Dermis microvascular lymphatic vessel endothelial cell (primary cell): ENCODE data around the gene CLK1. TPM values are rescaled to one million over a fixed set of nuclear protein-coding genes. Genes with fewer than 3 reads are reported as not detected.
"Not testable (repeated sequence)": the region's sequence is repeated elsewhere in the genome, so short reads cannot be mapped to it uniquely, and the experiment has no call there.

ENCODE experiments used
- DNase-seq, 2 donors: peaks; one replicate each; pipeline versions ENCODE4 v3.0.0 to v3.0.0-alpha.2; 2010; ENCODE audit warnings: low read depth in 2 of 2
- total RNA-seq: library from RNA; depleted of rRNA; stranded (reverse); fragments of >200 nt; gene quantifications from 2 replicates; pipeline ENCODE4 v1.2.1, GENCODE V29; 2014

CLK1 gene
- total RNA-seq, result 53.3 and 73.3 TPM in 2 replicates

DNA sequence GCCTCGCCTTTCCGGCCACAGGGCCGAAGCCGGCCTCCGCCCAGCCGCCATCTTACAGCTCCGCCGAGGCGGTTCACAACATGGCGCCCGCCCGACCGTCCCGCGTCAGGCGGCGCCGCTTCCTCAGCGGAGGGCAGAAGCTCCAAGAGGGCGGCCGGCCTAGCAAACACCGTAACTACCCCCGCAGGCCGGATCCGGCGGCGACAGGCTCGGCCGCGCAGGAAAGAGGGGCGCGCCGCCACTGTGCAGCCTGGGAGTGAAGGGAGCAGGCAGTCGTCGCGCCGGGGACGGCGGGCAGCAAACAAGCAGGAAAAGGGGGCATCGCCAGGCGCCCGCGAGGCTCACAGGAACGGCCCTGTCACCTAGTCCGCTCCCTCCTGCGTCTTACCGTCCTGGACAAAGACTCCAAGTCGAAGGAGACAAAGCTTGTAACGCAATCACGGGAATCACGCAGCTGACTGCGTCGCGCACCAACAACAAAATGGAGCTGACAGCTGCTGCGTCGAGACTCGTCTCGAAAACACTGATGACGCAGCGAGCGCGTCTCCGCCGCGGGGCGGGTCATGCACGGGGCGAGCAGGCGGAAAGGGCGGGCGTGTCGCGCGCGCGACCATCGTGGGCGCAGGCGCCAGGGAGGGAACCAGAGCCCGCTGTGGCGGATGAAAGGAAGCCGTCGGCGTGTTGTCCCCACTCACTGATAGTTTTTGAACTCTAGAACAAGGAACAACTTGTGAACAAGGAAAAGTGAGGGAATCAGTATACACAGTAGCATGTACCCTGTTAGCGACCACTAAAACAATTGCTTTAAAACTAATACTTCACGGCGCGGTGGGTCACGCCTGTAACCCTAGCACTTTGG is at the start of gene CLK1:
CLK1 (minus strand) TSS at position 483 of the 859 bp plus-strand sequence. CDS start 2,796 bp downstream, outside the sequence.
- DNase-seq, result peak; percentile 90 to 94

- DNase-seq, result peak; percentile 49 to 64
These were observed 49.2 kb upstream of the CLK1 start for GRCh38 chr2:200913654-200914053.

- no peak for DNase-seq
These were observed 45.5 kb upstream of the CLK1 start for GRCh38 chr2:200909958-200910357.

DNA sequence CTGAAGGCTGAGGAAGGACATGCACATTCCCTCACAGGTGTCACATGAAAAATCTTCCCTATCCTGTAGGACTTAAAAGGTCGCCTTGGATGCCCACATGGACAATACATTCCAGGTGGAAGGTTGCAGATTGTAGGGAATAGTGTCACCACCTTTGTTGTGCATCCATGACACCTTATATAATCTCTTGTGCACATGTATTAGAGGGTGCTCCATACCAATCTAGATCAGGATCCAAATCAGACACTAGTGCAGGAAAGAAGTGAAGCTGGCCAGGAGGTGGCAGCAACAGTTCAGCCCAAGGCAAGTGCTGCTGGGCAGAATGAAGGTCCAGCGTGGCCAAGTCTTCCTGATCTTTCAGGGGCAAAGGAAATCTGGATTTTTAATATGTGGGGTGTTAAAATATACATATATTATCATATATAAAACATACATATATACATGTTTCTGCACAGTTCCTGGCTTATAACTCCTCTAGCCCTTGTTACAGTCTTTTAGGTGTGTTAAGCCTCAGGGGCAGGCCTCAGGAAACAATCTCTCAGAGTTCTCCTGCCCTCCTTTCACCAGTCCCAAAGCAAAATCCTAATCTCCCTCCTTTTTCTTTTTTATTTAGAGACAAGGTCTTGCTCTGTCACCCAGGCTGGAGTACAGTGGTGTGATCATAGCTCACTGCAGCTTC is 41.3 kb upstream of the CLK1 start:
- DNase-seq, result peak; percentile 65 to 78

DNA sequence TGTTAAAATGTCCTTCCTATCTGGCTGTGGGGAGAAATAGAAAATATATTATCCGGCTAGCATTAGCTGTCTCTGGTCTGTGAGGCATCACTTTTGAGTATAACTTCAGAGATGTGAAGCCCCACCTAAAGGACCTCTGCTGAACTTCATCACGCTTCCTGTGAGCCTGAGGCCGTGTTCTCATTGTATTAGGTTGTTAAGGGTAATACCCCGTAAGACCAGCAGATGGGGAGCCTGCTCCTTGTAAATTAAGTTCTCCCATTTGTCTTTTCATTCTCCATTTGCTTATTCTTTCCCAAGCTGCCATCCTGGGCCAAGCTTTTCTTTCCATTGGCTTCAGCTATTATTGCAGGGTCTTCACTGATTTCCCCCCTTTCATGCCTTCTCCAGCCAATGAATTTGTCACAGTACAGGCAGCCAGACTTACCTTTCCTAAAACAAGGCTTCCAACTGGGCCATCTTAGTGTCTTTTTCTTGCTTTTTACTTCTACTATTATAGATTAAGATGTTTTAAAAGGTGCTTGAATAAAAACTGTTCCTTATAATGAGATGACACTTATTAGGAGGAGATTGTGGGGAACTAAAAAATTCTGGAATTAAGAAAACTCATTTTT is 37.1 kb upstream of the CLK1 start:
- peak; percentile 82 to 91 for DNase-seq

GRCh38 chr2:200899482-200899881 is 35.0 kb upstream of the CLK1 start:
- DNase-seq, result no peak

DNA sequence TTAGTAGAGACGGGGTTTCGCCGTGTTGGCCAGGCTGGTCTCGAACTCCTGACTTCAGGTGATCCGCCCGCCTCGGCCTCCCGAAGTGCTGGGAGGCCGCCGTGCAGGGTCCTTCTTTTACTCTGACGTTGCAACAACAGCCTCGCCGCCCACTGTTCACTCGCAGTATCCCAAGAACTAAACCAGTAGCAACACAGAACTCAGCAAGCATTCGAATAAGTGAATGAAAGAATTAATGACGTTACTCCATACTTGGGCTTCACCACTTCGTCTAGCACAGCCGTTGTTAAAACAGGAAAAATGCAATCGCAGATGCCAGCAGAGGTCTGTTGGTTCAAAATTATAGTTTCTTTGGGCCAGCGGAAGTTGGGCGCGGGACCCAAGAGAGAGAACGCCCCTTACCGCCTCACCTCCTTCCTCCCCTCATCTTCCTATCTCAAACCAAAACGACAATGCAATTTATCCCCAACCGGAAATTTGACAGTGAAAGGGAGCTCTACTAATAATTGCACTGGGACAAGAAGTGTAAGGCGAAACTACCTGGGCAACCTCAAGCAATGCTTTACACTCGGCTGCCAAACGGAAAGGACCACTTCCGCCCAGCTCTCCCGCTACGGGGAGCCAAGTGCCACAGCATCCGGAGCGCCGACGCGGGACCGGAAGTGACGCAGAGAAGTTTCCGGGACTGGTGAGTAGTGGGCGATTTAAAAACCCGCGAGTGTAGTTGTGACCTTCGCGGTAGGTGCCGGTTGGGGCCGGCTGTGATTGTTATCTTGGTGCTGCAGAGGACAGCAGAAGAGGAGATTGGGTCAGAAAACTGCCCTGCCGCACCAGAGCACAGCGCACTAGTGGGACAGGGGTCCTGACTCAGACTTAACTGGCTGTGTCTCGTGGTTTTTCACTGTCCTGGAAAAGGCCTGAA is 24.5 kb upstream of the CLK1 start, which contains the start of the genes NIF3L1 and PPIL3:
NIF3L1 (plus strand) TSS at position 668 of the 922 bp plus-strand sequence. CDS start 2,573 bp downstream, outside the sequence.
PPIL3 (minus strand) TSS at position 374 of the 922 bp plus-strand sequence. CDS start 1,462 bp downstream, outside the sequence.
- DNase-seq, result peak; percentile 96 to 97

GRCh38 chr2:200881715-200882249 is 17.3 kb upstream of the CLK1 start:
- not testable (repeated sequence) for DNase-seq

DNA sequence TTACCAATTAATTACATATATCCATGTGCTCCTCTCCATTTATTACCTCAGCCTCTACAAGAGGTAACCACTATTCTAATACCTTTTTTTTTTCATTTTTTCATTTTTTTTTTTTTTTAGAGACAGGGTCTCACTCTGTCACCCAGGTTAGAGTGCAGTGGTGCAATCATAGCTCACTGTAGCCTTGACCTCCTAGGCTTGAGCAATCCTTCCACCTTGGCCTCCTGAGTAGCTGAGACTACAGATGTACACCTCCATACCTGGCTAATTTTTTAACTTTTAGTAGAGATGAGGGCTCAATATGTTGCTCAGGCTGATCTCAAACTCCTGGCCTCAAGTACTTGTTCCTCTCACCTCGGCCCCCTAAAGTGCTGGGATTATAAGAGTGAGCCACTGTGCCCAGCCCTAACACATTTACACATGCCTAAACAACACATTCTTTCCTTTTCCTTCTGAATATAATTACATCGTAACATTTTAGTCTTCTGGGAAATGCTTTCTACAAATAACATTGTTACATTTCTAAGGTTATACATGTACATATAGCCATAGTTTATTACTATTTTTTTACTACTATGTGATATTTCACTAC is 13.9 kb upstream of the CLK1 start:
- DNase-seq, result no peak

DNA sequence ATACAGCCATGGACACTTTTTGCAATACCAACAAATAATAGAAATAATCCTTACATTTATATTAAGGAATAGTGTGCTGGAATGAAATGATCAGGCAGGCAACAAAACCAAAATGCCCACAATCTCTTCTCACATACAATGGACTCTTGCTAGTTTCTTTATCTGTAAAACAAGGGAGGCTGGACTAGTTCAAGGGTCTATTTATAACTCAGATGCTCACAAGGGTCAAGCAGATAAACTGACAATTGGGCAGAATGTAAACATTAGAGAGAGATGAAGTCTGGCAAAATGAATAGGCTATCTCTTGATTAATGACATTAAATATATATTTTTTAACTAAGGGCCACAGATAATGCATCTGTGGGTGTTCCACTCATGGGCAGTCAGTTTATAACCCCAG is 13.0 kb upstream of the CLK1 start:
- DNase-seq, result no peak

DNA sequence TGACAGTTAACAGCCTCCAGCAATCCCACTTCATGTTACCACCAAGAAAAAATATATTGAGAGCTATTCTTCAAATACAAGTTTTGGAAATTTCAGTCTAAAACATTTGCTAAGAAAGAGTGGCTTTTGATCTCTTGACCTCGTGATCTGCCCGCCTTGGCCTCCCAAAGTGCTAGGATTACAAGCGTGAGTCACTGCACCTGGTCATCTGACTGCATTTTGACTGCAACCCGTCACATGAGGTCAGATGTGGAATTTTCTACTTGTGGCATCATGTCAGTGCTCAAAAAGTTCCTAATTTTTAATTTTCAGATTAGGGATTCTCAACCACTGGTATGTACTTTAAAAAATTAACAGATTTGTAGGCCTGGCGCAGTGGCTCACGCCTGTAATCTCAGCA is 9.1 kb upstream of the CLK1 start:
- no peak for DNase-seq

DNA sequence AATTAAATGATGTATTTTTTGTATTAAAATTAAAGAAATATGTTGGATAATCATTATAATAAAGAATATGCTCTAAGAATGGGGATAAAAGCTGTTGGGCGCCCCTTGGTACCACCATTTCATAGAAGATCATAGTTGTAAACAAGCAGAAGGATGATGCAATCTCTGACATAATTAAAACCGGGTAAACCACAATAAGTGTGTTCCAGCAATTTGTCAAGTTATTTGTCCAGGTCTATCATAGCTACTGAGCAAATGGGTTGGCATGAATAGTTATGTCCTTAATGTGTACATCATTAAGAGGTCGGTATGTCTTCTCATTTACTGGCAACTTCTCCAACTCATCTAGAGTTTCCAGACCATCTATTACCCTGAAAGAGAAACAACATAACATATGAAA is 6.7 kb upstream of the CLK1 start:
- DNase-seq, result no peak

DNA sequence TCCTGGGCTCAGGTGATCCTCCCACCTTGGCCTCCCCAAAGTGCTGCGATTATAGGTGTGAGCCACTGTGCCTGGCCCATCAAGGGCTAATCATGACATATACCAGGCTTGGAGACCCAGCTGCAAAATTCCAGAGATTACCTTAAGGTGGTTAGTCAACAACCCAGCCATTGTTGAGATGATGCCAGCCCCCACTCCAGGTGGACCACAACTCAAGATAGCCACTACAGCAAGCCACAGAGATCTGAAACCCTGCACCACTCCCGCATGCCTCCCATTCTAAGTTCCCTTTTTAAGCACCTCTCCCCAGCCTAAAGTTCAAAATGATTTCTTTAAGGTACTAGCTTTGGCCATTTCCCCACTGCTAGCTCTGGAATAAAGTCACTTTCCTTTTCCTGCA is 4.6 kb upstream of the CLK1 start:
- DNase-seq, result no peak

GRCh38 chr2:200863782-200864175 is 679 bp downstream of the CLK1 start:
- peak in 1 of 2 donors; percentile 25 for DNase-seq

DNA sequence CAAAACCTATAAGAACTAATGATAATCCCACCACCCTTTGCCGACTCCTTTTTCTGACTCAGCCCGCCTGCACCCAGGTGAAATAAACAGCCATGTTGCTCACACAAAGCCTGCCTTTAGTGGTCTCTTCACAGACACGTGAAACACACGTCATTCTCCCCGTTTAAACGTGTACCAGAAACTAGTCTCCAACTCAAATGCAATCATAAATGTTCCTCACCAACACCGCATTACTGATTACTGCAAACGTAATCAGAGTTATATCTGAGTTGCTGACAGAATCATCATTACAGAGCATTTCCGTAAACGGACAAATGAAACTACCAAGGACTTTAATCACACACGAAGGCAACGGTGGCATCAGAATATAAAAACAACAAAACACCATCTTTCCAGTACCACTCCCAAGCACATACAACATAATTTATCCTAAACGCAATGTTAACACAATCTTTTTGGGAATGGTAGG is 1.9 kb downstream of the CLK1 start:
- DNase-seq, result peak; percentile 57 to 85

GRCh38 chr2:200861617-200862155 is 2.8 kb downstream of the CLK1 start:
- no peak for DNase-seq

DNA sequence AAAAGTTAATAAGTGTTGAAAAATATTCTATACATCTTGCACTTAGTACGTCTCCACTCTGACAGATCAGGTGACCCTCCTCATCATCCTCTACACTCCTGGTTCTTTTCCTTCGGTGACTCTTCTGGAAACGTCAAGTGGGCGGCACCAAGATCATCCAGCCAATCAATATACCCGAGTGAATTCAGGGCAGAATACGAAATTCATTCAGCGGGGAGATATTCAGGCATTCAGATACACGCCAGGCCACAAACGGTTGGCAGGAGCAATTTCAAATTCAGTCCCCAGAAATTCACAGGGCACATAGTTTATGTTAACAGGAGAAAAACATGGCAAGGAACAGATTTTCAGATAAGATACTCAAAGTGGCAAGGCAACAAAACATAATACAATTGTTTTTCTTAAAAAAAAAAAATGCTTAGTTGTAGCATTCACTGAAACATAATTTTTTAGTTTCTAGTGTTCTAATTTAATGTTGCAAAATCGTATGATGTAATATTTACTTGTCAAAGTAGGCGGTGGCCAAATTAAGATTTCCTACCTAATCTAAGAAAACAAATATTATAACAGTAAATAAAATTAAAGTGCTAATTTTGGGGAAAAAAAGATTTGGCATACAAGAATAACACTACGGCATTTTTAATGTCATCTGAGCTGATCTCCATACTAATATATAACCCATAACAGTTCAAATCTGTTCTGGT is 4.2 kb downstream of the CLK1 start:
- peak in 1 of 2 donors; percentile 57 for DNase-seq

GRCh38 chr2:200856806-200857205 is 7.7 kb downstream of the CLK1 start:
- DNase-seq, result no peak

GRCh38 chr2:200852605-200853004 is 11.9 kb downstream of the CLK1 start:
- DNase-seq, result no peak
